Measurements from ENCODE around the gene ZNF554.

Gene ZNF554

DNA sequence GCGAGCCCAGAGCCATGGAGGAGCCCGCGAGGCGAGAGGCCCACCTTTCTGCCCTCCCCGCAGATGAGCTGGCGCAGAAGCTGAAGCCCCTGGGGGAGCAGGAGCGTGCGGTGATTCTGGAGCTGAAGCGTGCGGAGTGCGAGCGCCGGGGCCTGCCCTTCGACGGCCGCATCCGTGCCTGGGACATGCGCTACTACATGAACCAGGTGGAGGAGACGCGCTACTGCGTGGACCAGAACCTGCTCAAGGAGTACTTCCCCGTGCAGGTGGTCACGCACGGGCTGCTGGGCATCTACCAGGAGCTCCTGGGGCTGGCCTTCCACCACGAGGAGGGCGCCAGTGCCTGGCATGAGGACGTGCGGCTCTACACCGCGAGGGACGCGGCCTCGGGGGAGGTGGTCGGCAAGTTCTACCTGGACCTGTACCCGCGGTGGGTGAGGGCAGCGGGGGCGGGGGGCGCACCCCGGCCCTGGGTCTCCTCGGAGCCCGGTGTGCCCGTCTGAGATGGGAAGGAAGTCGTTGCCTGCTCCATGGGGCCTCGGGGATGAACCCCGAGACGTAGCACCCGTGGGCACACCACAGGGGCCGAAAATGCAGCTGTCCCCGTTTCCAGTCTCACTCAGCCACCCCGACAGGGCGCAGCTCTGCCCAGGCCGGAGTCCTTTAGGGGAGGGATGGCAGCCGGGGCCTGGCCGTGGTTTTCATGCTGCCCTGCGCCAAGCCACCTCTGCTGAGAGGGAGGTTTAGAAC lies 12.1 kb upstream of the ZNF554 start:
- no peak for DNase-seq (ENCODE audit: low read depth in 1 of 2, low spot score in 1 of 2)
- no peaks in the 10 kb centered on the region for H3K27me3 ChIP-seq (ENCODE audit: insufficient read depth, poor library complexity, severe bottlenecking)
- H3K27ac ChIP-seq (replicated peaks), result no peak overlapping the region
- TF ChIP-seq, protein P1, sequence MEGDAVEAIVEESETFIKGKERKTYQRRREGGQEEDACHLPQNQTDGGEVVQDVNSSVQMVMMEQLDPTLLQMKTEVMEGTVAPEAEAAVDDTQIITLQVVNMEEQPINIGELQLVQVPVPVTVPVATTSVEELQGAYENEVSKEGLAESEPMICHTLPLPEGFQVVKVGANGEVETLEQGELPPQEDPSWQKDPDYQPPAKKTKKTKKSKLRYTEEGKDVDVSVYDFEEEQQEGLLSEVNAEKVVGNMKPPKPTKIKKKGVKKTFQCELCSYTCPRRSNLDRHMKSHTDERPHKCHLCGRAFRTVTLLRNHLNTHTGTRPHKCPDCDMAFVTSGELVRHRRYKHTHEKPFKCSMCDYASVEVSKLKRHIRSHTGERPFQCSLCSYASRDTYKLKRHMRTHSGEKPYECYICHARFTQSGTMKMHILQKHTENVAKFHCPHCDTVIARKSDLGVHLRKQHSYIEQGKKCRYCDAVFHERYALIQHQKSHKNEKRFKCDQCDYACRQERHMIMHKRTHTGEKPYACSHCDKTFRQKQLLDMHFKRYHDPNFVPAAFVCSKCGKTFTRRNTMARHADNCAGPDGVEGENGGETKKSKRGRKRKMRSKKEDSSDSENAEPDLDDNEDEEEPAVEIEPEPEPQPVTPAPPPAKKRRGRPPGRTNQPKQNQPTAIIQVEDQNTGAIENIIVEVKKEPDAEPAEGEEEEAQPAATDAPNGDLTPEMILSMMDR (IDR thresholded peaks at IDR 0.05; ENCODE audit: insufficient read depth, low read length), result no peak
- H3K4me3 ChIP-seq (replicated peaks; ENCODE audit: insufficient read depth, low read length), result no peak overlapping the region

DNA sequence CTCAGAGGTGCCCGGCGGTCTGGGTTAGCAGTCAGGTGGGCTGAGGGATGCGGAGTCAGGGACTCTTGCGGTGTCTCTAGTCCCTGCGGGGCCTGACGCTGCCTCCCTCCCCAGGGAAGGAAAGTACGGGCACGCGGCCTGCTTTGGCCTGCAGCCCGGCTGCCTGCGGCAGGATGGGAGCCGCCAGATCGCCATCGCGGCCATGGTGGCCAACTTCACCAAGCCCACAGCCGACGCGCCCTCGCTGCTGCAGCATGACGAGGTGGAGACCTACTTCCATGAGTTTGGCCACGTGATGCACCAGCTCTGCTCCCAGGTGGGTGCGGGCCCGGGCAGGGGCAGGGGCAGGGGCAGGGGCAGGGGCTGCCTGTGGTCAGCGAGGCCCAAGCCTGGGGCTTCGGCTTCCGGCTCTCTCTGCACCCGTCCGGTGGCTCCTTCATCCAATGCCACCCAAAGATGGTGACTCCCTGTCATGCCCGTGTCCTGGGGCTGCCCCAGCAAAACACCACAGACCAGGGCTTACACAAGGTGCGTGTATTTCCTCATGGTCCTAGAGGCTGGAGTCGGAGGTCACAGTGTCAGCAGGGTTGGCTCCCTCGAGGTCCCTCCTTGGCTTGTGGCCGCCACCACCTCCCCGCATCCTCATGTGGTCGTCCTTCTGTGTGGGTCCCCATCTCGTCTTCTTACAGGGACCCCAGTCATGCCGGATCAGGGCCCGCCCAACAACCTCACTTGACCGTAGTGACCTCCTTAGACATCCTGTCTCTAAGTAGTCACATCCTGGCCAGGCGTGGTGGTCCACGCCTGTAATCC lies 11.3 kb upstream of the ZNF554 start:
- no peak overlapping the region for H3K27ac ChIP-seq (replicated peaks)
- no peaks in the 10 kb centered on the region for H3K27me3 ChIP-seq (ENCODE audit: insufficient read depth, poor library complexity, severe bottlenecking)
- TF ChIP-seq GABPA (IDR thresholded peaks at IDR 0.05; ENCODE audit: low read depth) (no peak), SPI1 (IDR thresholded peaks at IDR 0.05; ENCODE audit: borderline replicate concordance, low read depth) (no peak), POLR2AphosphoS5 (IDR thresholded peaks at IDR 0.05; ENCODE audit: low read depth) (no peak)
- TF ChIP-seq, protein P1 (IDR thresholded peaks at IDR 0.05; ENCODE audit: insufficient read depth, low read length), result no peak
- TF ChIP-seq, protein P2, sequence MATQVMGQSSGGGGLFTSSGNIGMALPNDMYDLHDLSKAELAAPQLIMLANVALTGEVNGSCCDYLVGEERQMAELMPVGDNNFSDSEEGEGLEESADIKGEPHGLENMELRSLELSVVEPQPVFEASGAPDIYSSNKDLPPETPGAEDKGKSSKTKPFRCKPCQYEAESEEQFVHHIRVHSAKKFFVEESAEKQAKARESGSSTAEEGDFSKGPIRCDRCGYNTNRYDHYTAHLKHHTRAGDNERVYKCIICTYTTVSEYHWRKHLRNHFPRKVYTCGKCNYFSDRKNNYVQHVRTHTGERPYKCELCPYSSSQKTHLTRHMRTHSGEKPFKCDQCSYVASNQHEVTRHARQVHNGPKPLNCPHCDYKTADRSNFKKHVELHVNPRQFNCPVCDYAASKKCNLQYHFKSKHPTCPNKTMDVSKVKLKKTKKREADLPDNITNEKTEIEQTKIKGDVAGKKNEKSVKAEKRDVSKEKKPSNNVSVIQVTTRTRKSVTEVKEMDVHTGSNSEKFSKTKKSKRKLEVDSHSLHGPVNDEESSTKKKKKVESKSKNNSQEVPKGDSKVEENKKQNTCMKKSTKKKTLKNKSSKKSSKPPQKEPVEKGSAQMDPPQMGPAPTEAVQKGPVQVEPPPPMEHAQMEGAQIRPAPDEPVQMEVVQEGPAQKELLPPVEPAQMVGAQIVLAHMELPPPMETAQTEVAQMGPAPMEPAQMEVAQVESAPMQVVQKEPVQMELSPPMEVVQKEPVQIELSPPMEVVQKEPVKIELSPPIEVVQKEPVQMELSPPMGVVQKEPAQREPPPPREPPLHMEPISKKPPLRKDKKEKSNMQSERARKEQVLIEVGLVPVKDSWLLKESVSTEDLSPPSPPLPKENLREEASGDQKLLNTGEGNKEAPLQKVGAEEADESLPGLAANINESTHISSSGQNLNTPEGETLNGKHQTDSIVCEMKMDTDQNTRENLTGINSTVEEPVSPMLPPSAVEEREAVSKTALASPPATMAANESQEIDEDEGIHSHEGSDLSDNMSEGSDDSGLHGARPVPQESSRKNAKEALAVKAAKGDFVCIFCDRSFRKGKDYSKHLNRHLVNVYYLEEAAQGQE (IDR thresholded peaks at IDR 0.05; ENCODE audit: insufficient replicate concordance, low read depth), result no peak
- DNase-seq (ENCODE audit: low read depth in 1 of 2, low spot score in 1 of 2), result no peak
- H3K4me3 ChIP-seq (replicated peaks; ENCODE audit: insufficient read depth, low read length), result no peak overlapping the region

DNA sequence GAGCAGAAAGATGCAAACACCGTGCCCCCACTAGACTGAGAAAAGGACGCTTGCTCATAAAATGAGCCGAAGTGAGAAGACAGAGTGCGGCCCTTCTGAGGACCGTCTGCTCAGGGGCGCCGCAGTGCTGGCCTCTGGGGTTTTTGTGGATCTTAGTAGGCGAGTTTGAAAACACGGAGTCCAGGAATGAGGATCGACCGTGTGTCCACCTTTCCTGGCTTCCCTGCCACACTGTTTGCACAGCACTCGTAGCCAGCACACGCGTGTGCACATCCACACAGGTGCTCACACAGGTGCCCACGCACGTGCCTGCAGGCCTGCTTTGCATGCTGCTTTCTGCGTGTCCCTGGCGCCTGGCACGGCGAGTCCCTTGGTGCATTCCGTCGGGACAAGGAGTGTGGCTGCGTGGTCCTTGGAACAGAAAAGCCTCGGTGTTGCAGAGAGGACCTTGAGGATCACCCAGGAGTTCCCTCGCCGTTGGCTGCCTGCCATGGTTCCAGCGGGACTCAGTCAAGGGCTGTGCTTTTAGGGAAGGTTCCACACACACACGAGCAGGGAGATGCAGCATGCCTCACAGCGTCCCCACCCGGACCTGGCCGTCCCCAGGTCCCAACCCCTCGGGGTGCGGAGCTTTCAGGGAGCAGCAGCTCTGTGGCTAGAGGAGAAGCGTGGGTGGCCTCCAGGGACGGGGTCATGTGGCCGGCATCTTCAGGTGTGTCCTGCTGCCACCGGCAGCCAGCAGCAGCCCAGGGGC lies 10.1 kb upstream of the ZNF554 start:
- Histone ChIP-seq H3K27ac (replicated peaks) (no peak overlapping the region), H3K27me3 (ENCODE audit: insufficient read depth, poor library complexity, severe bottlenecking) (no peaks in the 10 kb centered on the region), H3K4me3 (replicated peaks; ENCODE audit: insufficient read depth, low read length) (no peak overlapping the region)
- TF ChIP-seq POLR2AphosphoS5 (IDR thresholded peaks at IDR 0.05; ENCODE audit: low read depth), result 0 out of 2 replicates have a peak, but pooled peaks have one; percentile 7
- TF ChIP-seq, protein P1 (IDR thresholded peaks at IDR 0.05; ENCODE audit: insufficient read depth, low read length), result no peak
- no peak for DNase-seq (ENCODE audit: low read depth in 1 of 2, low spot score in 1 of 2)

DNA sequence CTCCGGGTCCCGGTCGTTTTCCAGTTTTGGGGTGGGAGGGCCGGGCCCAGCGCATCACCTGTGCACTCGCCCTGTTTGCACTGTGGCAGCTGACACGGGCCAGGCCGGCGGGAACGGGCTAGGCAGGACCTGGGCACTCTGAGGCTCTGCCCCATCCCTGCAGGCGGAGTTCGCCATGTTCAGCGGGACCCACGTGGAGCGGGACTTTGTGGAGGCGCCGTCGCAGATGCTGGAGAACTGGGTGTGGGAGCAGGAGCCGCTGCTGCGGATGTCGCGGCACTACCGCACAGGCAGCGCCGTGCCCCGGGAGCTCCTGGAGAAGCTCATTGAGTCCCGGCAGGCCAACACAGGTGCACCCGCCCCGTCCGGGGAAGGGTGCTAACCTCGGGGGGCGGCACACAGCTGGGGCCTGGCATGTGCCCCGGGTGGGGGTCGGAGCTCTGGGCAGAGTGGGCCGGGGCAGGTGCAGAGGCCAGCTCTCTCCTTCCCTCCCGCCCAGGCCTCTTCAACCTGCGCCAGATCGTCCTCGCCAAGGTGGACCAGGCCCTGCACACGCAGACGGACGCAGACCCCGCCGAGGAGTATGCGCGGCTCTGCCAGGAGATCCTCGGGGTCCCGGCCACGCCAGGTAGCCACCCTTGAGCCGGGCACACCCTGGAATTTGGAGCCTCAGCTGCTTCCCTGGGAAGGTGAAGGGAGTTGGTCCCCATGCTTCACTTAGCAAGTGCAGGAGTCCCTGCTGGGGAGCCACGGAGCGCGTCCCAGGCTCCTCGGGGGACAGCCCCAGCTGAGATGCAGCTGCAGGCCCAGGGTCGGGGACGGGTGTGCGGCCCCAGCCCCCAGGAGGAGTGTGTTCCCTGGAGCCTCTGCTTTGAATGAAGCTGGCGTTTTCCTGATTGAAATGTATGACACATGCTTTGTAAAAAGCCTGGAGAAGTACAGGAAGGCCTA lies 9.3 kb upstream of the ZNF554 start:
- no peak for TF ChIP-seq SPI1 (IDR thresholded peaks at IDR 0.05; ENCODE audit: borderline replicate concordance, low read depth)
- TF ChIP-seq POLR2AphosphoS5 (IDR thresholded peaks at IDR 0.05; ENCODE audit: low read depth), result no peak
- TF ChIP-seq, protein P2 (IDR thresholded peaks at IDR 0.05; ENCODE audit: insufficient replicate concordance, low read depth), result no peak
- TF ChIP-seq GABPA (IDR thresholded peaks at IDR 0.05; ENCODE audit: low read depth), result no peak
- TF ChIP-seq, protein P1 (IDR thresholded peaks at IDR 0.05; ENCODE audit: insufficient read depth, low read length), result no peak
- Histone ChIP-seq H3K4me3 (replicated peaks; ENCODE audit: insufficient read depth, low read length) (no peak overlapping the region), H3K27ac (replicated peaks) (no peak overlapping the region), H3K27me3 (ENCODE audit: insufficient read depth, poor library complexity, severe bottlenecking) (no peaks in the 10 kb centered on the region)
- no peak for DNase-seq (ENCODE audit: low read depth in 1 of 2, low spot score in 1 of 2)
